Effector memory CD8-positive, alpha-beta T cell (primary cell): ENCODE data around the gene ZNF488.

ENCODE experiments used
- ATAC-seq: fragments of 150-1000 bp; cut with Tn5 transposase; replicated peaks from 2 replicates; pipeline ENCODE4 v1.10.0; 2021; ENCODE audit warnings: mild to moderate bottlenecking, moderate library complexity
- DNase-seq, 3 experiments: peaks; one replicate each; pipeline ENCODE4 v3.0.0; 2021
- H3K27ac Mint-ChIP-seq, 2 donors: one replicate each; pipeline ENCODE4 v1.8.0; 2022; ENCODE audit warnings: mild to moderate bottlenecking in 2 of 2, mixed read lengths in 2 of 2, moderate library complexity in 2 of 2
- H3K27me3 Mint-ChIP-seq, 2 donors: one replicate each; pipeline ENCODE4 v1.8.0; 2022; ENCODE audit warnings: mixed read lengths in 2 of 2
- H3K36me3 Mint-ChIP-seq: one replicate; pipeline ENCODE4 v1.8.0; 2022; ENCODE audit warnings: mild to moderate bottlenecking, moderate library complexity, mixed read lengths; ENCODE audit not compliant: insufficient read depth
- H3K4me1 Mint-ChIP-seq, 2 donors: one replicate each; pipeline ENCODE4 v1.8.0; 2022; ENCODE audit warnings: low read depth in 2 of 2, mixed read lengths in 2 of 2
- H3K4me3 Mint-ChIP-seq, 2 donors: one replicate each; pipeline ENCODE4 v1.8.0; 2022; ENCODE audit warnings: mild to moderate bottlenecking in 2 of 2, mixed read lengths in 2 of 2, moderate library complexity in 2 of 2
- H3K9me3 Mint-ChIP-seq, 2 donors: one replicate each; pipeline ENCODE4 v1.8.0; 2022; ENCODE audit warnings: mixed read lengths in 2 of 2

ZNF488 gene

GRCh38 chr10:47337310-47337709 is 46.8 kb downstream of the ZNF488 start:
- no peak for ATAC-seq
- Mint-ChIP-seq H3K36me3 (no peaks in the 10 kb centered on the region), H3K4me3 (no peak overlapping the region), H3K27ac (no peak overlapping the region), H3K27me3 (peaks cover 31 to 60% of the 10 kb centered on the region in 2 donors), H3K9me3 (no peaks in the 10 kb centered on the region), H3K4me1 (peaks cover 0 to 2% of the 10 kb centered on the region in 2 donors)
- no peak for DNase-seq

- no peak for ATAC-seq
- DNase-seq: no peak
- H3K36me3 Mint-ChIP-seq: no peaks in the 10 kb centered on the region
Measured at GRCh38 chr10:47336387-47337134, 47.5 kb downstream of the ZNF488 start.

GRCh38 chr10:47335906-47336305 is 48.2 kb downstream of the ZNF488 start:
- no peak for ATAC-seq
- Mint-ChIP-seq H3K4me3 (no peak overlapping the region), H3K36me3 (no peaks in the 10 kb centered on the region), H3K4me1 (peaks cover 0 to 2% of the 10 kb centered on the region in 2 donors), H3K27me3 (peaks cover 31 to 54% of the 10 kb centered on the region in 2 donors), H3K27ac (no peak overlapping the region), H3K9me3 (no peaks in the 10 kb centered on the region)
- DNase-seq: no peak

More at GRCh38 chr10:47336387-47337134, 47.5 kb downstream of the ZNF488 start:
- Mint-ChIP-seq H3K4me1 (peaks cover 0 to 2% of the 10 kb centered on the region in 2 donors), H3K9me3 (no peaks in the 10 kb centered on the region), H3K27me3 (peaks cover 31 to 60% of the 10 kb centered on the region in 2 donors), H3K27ac (no peak overlapping the region), H3K4me3 (no peak overlapping the region)

- ATAC-seq: no peak
- Mint-ChIP-seq H3K4me3 (no peak overlapping the region), H3K4me1 (peaks cover 0 to under 1% of the 10 kb centered on the region in 2 donors), H3K9me3 (no peaks in the 10 kb centered on the region), H3K27ac (no peak overlapping the region), H3K27me3 (peaks cover 19 to 42% of the 10 kb centered on the region in 2 donors), H3K36me3 (no peaks in the 10 kb centered on the region)
- DNase-seq: no peak
Measured at GRCh38 chr10:47334466-47335295, 49.4 kb downstream of the ZNF488 start.

DNA sequence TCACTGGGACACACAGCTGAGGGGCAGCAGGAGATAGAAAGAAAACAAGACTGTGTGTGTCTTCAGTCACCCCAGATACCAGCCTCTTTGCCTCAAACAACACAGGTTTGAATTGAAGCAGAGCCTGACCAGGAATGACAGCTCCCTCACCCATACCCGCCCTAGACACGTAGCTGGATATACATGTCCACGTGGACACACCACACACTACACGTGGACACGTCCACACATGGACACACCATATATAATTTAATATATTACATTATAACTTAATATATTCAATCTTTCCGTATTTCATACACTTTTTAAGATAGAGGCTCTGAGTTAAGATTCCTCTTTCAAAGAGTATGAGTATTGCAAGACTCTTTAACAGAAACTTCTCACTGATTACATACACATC is 50.6 kb downstream of the ZNF488 start:
- peaks cover 0 to under 1% of the 10 kb centered on the region in 2 donors for H3K4me1 Mint-ChIP-seq
- no peaks in the 10 kb centered on the region for H3K36me3 Mint-ChIP-seq
- ATAC-seq (no peak), DNase-seq (no peak)
- H3K9me3 Mint-ChIP-seq: peaks cover under 1 to 2% of the 10 kb centered on the region in 2 donors
- H3K27ac Mint-ChIP-seq: no peak overlapping the region
- peaks cover 15 to 35% of the 10 kb centered on the region in 2 donors for H3K27me3 Mint-ChIP-seq
- no peak overlapping the region for H3K4me3 Mint-ChIP-seq

- Mint-ChIP-seq H3K9me3 (peaks cover 6 to 8% of the 10 kb centered on the region in 2 donors), H3K4me3 (no peak overlapping the region), H3K27ac (no peak overlapping the region), H3K36me3 (no peaks in the 10 kb centered on the region), H3K27me3 (peaks cover 15 to 35% of the 10 kb centered on the region in 2 donors), H3K4me1 (peaks cover 0 to 5% of the 10 kb centered on the region in 2 donors)
- DNase-seq: no peak
- no peak for ATAC-seq
Measured at GRCh38 chr10:47332946-47333345, 51.1 kb downstream of the ZNF488 start.

DNA sequence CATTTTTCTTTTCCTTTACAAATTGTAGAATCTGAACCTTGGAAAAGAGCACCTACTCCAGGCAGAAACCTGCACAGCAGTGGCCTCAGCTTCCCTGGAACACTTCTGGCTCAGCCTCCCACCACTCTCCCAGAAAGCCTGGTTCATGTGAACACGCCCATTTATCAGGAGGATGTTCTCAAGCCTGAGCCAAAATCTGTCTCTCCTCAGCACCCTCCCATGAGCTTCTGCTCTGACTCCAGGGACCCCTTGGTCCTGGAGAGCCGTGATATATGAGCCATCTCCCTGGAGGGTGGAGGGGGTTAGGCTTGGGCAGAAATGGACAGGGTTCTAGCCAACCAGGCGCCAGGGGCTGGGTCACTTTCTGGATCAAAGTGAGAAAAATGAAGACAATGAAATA is 51.7 kb downstream of the ZNF488 start:
- DNase-seq (no peak), ATAC-seq (no peak)
- H3K4me3 Mint-ChIP-seq: no peak overlapping the region
- peaks cover 15 to 35% of the 10 kb centered on the region in 2 donors for H3K27me3 Mint-ChIP-seq
- no peak overlapping the region for H3K27ac Mint-ChIP-seq
- peaks cover 0 to 10% of the 10 kb centered on the region in 2 donors for H3K4me1 Mint-ChIP-seq
- H3K36me3 Mint-ChIP-seq: no peaks in the 10 kb centered on the region
- H3K9me3 Mint-ChIP-seq: peaks cover 11 to 14% of the 10 kb centered on the region in 2 donors

- Mint-ChIP-seq H3K27me3 (peaks cover 15 to 35% of the 10 kb centered on the region in 2 donors), H3K27ac (no peak overlapping the region), H3K4me3 (no peak overlapping the region), H3K4me1 (peaks cover 0 to 10% of the 10 kb centered on the region in 2 donors), H3K36me3 (no peaks in the 10 kb centered on the region), H3K9me3 (peaks cover 11 to 14% of the 10 kb centered on the region in 2 donors)
- no peak for DNase-seq
- no peak for ATAC-seq
Measured at GRCh38 chr10:47331954-47332353, 52.1 kb downstream of the ZNF488 start.

DNA sequence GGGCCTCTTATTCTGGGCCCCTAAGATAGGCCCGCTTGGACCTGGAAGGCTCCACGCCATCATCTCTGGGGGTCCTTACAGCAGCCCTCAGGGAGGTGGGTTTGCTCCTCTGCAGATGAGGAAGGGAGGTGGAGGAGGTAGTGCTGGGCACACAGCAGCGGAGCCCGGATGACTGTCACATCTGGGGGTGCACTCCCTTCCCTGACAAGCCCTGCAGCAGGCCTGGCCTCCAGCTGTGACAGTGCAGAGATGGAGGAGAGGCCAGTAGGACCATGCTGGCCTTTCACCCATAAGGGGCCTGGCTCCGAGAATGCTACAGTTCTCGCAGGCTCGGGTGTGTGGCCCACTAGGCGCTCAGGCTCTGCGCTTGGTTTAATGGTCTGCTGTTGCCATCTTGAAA is 52.6 kb downstream of the ZNF488 start:
- H3K27ac Mint-ChIP-seq: no peak overlapping the region
- peaks cover 0 to 10% of the 10 kb centered on the region in 2 donors for H3K4me1 Mint-ChIP-seq
- DNase-seq (no peak), ATAC-seq (no peak)
- H3K27me3 Mint-ChIP-seq: peaks cover 15 to 32% of the 10 kb centered on the region in 2 donors
- no peaks in the 10 kb centered on the region for H3K36me3 Mint-ChIP-seq
- H3K9me3 Mint-ChIP-seq: peaks cover 11 to 14% of the 10 kb centered on the region in 2 donors
- no peak overlapping the region for H3K4me3 Mint-ChIP-seq

GRCh38 chr10:47330804-47331203 is 53.3 kb downstream of the ZNF488 start:
- peaks cover 0 to 10% of the 10 kb centered on the region in 2 donors for H3K4me1 Mint-ChIP-seq
- no peak overlapping the region for H3K4me3 Mint-ChIP-seq
- DNase-seq (no peak), ATAC-seq (no peak)
- H3K9me3 Mint-ChIP-seq: peaks cover 11 to 14% of the 10 kb centered on the region in 2 donors
- H3K36me3 Mint-ChIP-seq: no peaks in the 10 kb centered on the region
- H3K27ac Mint-ChIP-seq: no peak overlapping the region
- peaks cover 15 to 26% of the 10 kb centered on the region in 2 donors for H3K27me3 Mint-ChIP-seq

- Mint-ChIP-seq H3K4me1 (peaks cover 0 to 10% of the 10 kb centered on the region in 2 donors), H3K27ac (no peak overlapping the region), H3K9me3 (peaks cover 11 to 14% of the 10 kb centered on the region in 2 donors), H3K4me3 (no peak overlapping the region), H3K27me3 (peaks cover 15 to 21% of the 10 kb centered on the region in 2 donors), H3K36me3 (no peaks in the 10 kb centered on the region)
- no peak for ATAC-seq
- no peak for DNase-seq
Measured at GRCh38 chr10:47330366-47330765, 53.7 kb downstream of the ZNF488 start.

- no peak for ATAC-seq
- peaks cover 11 to 19% of the 10 kb centered on the region in 2 donors for H3K27me3 Mint-ChIP-seq
Measured at GRCh38 chr10:47329855-47330254, 54.2 kb downstream of the ZNF488 start.

GRCh38 chr10:47326927-47327330 is 57.2 kb downstream of the ZNF488 start:
- Mint-ChIP-seq H3K4me3 (no peak overlapping the region), H3K9me3 (peaks cover 11 to 14% of the 10 kb centered on the region in 2 donors), H3K27ac (no peak overlapping the region), H3K36me3 (no peaks in the 10 kb centered on the region), H3K27me3 (peaks cover 2 to 14% of the 10 kb centered on the region in 2 donors), H3K4me1 (peaks cover 0 to 10% of the 10 kb centered on the region in 2 donors)
- DNase-seq (no peak), ATAC-seq (no peak)

More at GRCh38 chr10:47329855-47330254, 54.2 kb downstream of the ZNF488 start:
- Mint-ChIP-seq H3K4me3 (no peak overlapping the region), H3K9me3 (peaks cover 11 to 14% of the 10 kb centered on the region in 2 donors), H3K27ac (no peak overlapping the region), H3K4me1 (peaks cover 0 to 10% of the 10 kb centered on the region in 2 donors), H3K36me3 (no peaks in the 10 kb centered on the region)
- DNase-seq: no peak
